ENCODE data around the gene ALPL. TPM values are rescaled to one million over a fixed set of nuclear protein-coding genes. Genes with fewer than 3 reads are reported as not detected.
"Not testable (repeated sequence)": the region's sequence is repeated elsewhere in the genome, so short reads cannot be mapped to it uniquely, and the experiment has no call there.

The ALPL gene
- total and polyA plus RNA-seq, 8 donors: 2.9 to 12.0 (median 7.0) TPM; not detected in 2

- Histone ChIP-seq H3K9me3 (no peaks in the 10 kb centered on the region), H3K36me3 (no peaks in the 10 kb centered on the region), H3K27ac (peak overlapping the region in 2 of 5 donors; percentile 54 to 78), H3K4me1 (peaks cover 0 to 15% (median 3%) of the 10 kb centered on the region in 4 donors), H3K4me3 (no peak overlapping the region), H3K27me3 (peaks cover 0 to 9% (median 0%) of the 10 kb centered on the region in 3 donors)
- TF ChIP-seq POLR2A (IDR thresholded peaks at IDR 0.05) (no peak), CTCF (IDR thresholded peaks at IDR 0.05) (no peak), EP300 (IDR thresholded peaks at IDR 0.05) (no peak), POLR2AphosphoS5 (IDR thresholded peaks at IDR 0.05) (peak in 1 of 3 donors; percentile 33)
- intact Hi-C loops (cut with DNase I; ENCODE audit: low total_unique reads): loop anchor here (10.0 kb wide), 1 partner anchor 138 kb away; no protein-coding TSS in a partner anchor
- DNase-seq: peak in 1 of 2 donors; percentile 37
- WGBS, 5 donors: 36 to 61% (median 43%) methylated on average over 3 of the region's 3 CpGs
Observed at GRCh38 chr1:21517161-21517589, 8.0 kb downstream of the ALPL start.

- Histone ChIP-seq H3K36me3 (no peaks in the 10 kb centered on the region), H3K27ac (peak overlapping the region in 1 of 5 donors; percentile 78), H3K9me3 (no peaks in the 10 kb centered on the region), H3K4me1 (peaks cover 0 to 15% (median 3%) of the 10 kb centered on the region in 4 donors), H3K4me3 (no peak overlapping the region), H3K27me3 (peaks cover 0 to 7% (median 0%) of the 10 kb centered on the region in 3 donors)
- TF ChIP-seq EP300 (IDR thresholded peaks at IDR 0.05): no peak
- TF ChIP-seq POLR2AphosphoS5 (IDR thresholded peaks at IDR 0.05): no peak
- no peak for TF ChIP-seq CTCF (IDR thresholded peaks at IDR 0.05)
- TF ChIP-seq POLR2A (IDR thresholded peaks at IDR 0.05): no peak
- DNase-seq: no peak
- intact Hi-C loops (cut with DNase I; ENCODE audit: low total_unique reads): loop anchor here (10.0 kb wide), 1 partner anchor 137 kb away; no protein-coding TSS in a partner anchor
- 77 to 86% (median 83%) methylated on average over 13 of the region's 13 CpGs for WGBS, 5 donors
Observed at GRCh38 chr1:21517660-21518480, 8.6 kb downstream of the ALPL start.

GRCh38 chr1:21518774-21519455 is 9.7 kb downstream of the ALPL start:
- H3K4me1 ChIP-seq: peaks cover 0 to 15% (median 3%) of the 10 kb centered on the region in 4 donors
- no peak overlapping the region for H3K27ac ChIP-seq
- no peak for DNase-seq
- no peaks in the 10 kb centered on the region for H3K9me3 ChIP-seq
- peaks cover 0 to 7% (median 0%) of the 10 kb centered on the region in 3 donors for H3K27me3 ChIP-seq
- no peak overlapping the region for H3K4me3 ChIP-seq
- TF ChIP-seq POLR2A (IDR thresholded peaks at IDR 0.05) (no peak), POLR2AphosphoS5 (IDR thresholded peaks at IDR 0.05) (no peak), EP300 (IDR thresholded peaks at IDR 0.05) (no peak), CTCF (IDR thresholded peaks at IDR 0.05) (no peak)
- intact Hi-C loops (cut with DNase I; ENCODE audit: low total_unique reads): loop anchor here (10.0 kb wide), 1 partner anchor 136 kb away; no protein-coding TSS in a partner anchor
- H3K36me3 ChIP-seq: no peaks in the 10 kb centered on the region
- 90 to 94% (median 93%) methylated on average over 16 of the region's 16 CpGs for WGBS, 5 donors

GRCh38 chr1:21519486-21520070 is 10.4 kb downstream of the ALPL start:
- not testable (repeated sequence) for H3K9me3 ChIP-seq, H3K36me3 ChIP-seq, H3K4me3 ChIP-seq, DNase-seq, H3K27ac ChIP-seq, H3K27me3 ChIP-seq
- intact Hi-C loops (cut with DNase I; ENCODE audit: low total_unique reads): loop anchor here (10.0 kb wide), 1 partner anchor 135 kb away; no protein-coding TSS in a partner anchor
- peaks cover 0 to 15% (median 3%) of the 10 kb centered on the region in 4 donors for H3K4me1 ChIP-seq
- WGBS, 5 donors: 88 to 93% (median 91%) methylated on average over 11 of the region's 11 CpGs

All from stomach (tissue), 9 donors.